Thoracic aorta (tissue), 2 donors: ENCODE data around the gene CEP89. TPM values are rescaled to one million over a fixed set of nuclear protein-coding genes. Genes with fewer than 3 reads are reported as not detected.

ENCODE experiments used
- ATAC-seq: fragments of 150-250 bp; one replicate; pipeline ENCODE4 v1.8.0; 2017; ENCODE audit warnings: low read depth; ENCODE audit not compliant: insufficient number of reproducible peaks, low FRiP score
- DNase-seq: peaks from one replicate; pipeline ENCODE4 v3.0.0-alpha.2; 2020; ENCODE audit warnings: low spot score
- H3K27ac ChIP-seq, 2 donors: fragments of 200-600 bp; sonication (generic); 1 replicate in 1 of 2; 2 replicates in 1 of 2; pipeline ENCODE4 v1.5.1; 2016; ENCODE audit warnings: mild to moderate bottlenecking in 2 of 2, moderate library complexity in 2 of 2
- H3K27me3 ChIP-seq: fragments of 200-600 bp; sonication (generic); replicated peaks from 2 replicates; pipeline ENCODE4 v1.6.0; 2016; ENCODE audit warnings: mild to moderate bottlenecking; ENCODE audit not compliant: insufficient read depth
- H3K36me3 ChIP-seq: fragments of 200-600 bp; sonication (generic); one replicate; pipeline ENCODE4 v1.5.1; 2016
- H3K4me1 ChIP-seq, 2 donors: fragments of 200-600 bp; sonication (generic); 1 replicate in 1 of 2; 2 replicates in 1 of 2; pipeline versions ENCODE4 v1.5.1 to v1.6.0; 2016; ENCODE audit warnings: low read depth in 2 of 2, mild to moderate bottlenecking in 1 of 2; ENCODE audit not compliant: control insufficient read depth in 1 of 2
- H3K4me3 ChIP-seq: fragments of 200-600 bp; sonication (generic); 2 replicates; pipeline ENCODE4 v1.5.1; 2016; ENCODE audit warnings: mild to moderate bottlenecking
- H3K9me3 ChIP-seq: fragments of 200-600 bp; sonication (generic); 2 replicates; pipeline ENCODE4 v1.5.1; 2016
- total RNA-seq, 2 donors: library from RNA; depleted of rRNA; stranded (reverse); fragments of >200 nt; gene quantifications; one replicate each; pipeline versions ENCODE4 v1.1.0 to v1.2.3, GENCODE V29; 2016
- TF ChIP-seq, protein P1 (sequence below): fragments of 200-600 bp; sonication (generic); IDR thresholded peaks from one replicate; pipeline ENCODE4 v1.5.1; 2019; ENCODE audit warnings: antibody characterized with exemption

The CEP89 gene
- total RNA-seq, 2 donors from 2014 or later: 20.5 to 26.1 TPM

DNA sequence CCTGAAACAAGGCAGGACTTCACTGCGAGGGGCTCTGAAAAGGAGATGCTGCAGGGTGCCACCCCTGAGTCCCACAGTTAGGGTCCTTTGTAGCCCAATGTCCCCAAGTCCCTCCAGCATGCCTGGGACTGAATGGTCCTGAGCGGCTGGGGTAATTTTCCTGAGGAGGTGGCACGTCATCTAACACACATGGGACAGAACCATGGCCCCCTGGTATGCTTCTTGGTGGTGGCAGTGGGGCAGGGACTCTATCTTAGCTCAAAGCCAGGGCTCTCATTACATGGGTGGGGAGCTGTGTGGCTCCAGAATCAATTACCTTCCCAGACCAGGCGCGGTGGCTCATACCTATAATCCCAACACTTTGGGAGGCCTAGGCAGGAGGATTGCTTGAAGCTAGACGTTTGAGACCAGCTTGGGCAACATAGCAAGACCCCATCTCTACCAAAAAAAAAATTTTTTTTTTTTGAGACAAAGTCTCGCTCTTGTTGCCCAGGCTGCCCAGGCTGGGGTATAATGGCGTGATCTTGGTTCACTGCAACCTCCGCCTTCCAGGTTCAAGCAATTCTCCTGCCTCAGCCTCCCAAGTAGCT lies 94.3 kb downstream of the CEP89 start:
- Histone ChIP-seq H3K4me3 (no peak overlapping the region), H3K27me3 (no peaks in the 10 kb centered on the region), H3K36me3 (peaks cover 17% of the 10 kb centered on the region), H3K9me3 (no peaks in the 10 kb centered on the region), H3K4me1 (no peaks in the 10 kb centered on the region), H3K27ac (no peak overlapping the region)
- ATAC-seq (no peak), DNase-seq (no peak)
- TF ChIP-seq, protein P1, sequence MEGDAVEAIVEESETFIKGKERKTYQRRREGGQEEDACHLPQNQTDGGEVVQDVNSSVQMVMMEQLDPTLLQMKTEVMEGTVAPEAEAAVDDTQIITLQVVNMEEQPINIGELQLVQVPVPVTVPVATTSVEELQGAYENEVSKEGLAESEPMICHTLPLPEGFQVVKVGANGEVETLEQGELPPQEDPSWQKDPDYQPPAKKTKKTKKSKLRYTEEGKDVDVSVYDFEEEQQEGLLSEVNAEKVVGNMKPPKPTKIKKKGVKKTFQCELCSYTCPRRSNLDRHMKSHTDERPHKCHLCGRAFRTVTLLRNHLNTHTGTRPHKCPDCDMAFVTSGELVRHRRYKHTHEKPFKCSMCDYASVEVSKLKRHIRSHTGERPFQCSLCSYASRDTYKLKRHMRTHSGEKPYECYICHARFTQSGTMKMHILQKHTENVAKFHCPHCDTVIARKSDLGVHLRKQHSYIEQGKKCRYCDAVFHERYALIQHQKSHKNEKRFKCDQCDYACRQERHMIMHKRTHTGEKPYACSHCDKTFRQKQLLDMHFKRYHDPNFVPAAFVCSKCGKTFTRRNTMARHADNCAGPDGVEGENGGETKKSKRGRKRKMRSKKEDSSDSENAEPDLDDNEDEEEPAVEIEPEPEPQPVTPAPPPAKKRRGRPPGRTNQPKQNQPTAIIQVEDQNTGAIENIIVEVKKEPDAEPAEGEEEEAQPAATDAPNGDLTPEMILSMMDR: no peak

DNA sequence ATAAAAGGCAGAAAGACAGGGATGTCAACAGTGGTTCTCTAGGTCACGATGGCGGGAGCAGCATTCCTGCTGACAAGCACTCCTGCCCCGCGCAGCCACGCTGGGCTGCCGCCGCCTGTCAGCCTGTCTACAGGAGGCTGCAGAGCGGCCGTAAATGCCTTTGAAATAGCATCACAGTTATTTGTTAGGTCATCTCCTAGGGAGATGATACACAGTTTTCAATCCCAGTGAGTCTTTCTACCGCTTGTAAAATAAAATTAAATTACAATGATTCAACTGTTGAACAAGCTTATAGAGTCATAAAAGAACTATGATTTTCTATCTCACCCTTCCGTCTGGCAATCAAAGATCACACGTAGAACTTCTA lies 94.9 kb downstream of the CEP89 start:
- TF ChIP-seq, protein P1: no peak
- no peaks in the 10 kb centered on the region for H3K27me3 ChIP-seq
- no peaks in the 10 kb centered on the region for H3K4me1 ChIP-seq
- H3K36me3 ChIP-seq: peaks cover 17% of the 10 kb centered on the region
- no peak overlapping the region for H3K4me3 ChIP-seq
- ATAC-seq (no peak), DNase-seq (no peak)
- no peak overlapping the region for H3K27ac ChIP-seq
- no peaks in the 10 kb centered on the region for H3K9me3 ChIP-seq

DNA sequence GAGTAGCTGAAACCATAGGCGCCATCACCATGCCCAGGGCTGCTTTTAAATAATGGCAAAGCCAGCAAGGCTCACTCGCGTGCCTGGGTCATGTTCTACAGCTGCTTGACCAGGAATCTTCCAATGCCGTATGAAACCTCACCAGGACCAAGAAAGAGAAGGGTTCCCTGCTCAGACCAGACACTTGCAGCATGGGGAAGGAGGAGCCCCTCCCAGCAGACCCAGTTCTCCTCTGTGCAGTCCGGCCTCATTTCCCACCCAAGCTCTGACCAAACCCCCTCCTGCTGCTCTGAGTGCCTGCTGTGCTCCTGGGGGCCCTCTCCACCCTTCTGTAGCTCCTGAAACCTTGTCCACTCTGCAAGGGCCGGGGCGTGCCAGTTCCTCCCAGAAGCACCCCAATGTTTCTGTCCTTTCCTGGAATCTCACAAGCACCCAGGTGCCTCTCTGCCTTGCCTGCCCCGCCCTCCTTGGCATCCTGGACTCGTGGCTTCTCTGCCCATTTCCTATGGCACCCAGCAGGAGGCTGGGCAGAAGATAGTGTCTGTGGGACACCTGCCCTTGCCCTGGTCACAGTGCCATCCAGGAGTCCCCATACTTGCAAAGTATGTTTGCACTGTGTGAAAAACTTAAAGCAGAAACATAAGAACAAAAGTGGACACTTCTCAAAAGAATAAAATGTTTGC lies 95.4 kb downstream of the CEP89 start:
- TF ChIP-seq, protein P1: no peak
- Histone ChIP-seq H3K4me1 (no peaks in the 10 kb centered on the region), H3K9me3 (no peaks in the 10 kb centered on the region), H3K27me3 (no peaks in the 10 kb centered on the region), H3K36me3 (peaks cover 17% of the 10 kb centered on the region), H3K27ac (no peak overlapping the region), H3K4me3 (no peak overlapping the region)
- ATAC-seq (no peak), DNase-seq (no peak)

DNA sequence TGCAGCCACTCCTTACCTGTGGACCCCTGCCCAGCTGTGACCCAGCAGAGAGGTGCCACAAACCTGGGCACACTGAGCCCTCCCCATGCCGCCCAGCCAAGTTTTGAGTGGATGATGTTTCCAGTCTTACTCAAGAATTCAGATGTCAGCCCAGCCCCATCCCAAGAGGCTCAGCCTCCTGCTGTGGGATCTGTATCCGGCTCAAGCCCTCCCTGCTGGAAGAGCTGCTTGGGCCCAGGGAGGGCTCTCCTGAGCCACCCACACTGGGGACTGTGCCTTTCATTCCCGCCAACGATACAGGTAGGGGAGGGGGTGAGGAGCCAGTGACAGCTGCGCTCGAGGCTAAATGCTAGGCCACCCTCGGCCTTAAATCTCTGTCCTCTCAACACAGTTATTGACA lies 96.3 kb downstream of the CEP89 start:
- ATAC-seq (no peak), DNase-seq (no peak)
- Histone ChIP-seq H3K27ac (no peak overlapping the region), H3K4me1 (no peaks in the 10 kb centered on the region), H3K27me3 (no peaks in the 10 kb centered on the region), H3K36me3 (peaks cover 17% of the 10 kb centered on the region), H3K9me3 (no peaks in the 10 kb centered on the region), H3K4me3 (no peak overlapping the region)
- TF ChIP-seq, protein P1: no peak

DNA sequence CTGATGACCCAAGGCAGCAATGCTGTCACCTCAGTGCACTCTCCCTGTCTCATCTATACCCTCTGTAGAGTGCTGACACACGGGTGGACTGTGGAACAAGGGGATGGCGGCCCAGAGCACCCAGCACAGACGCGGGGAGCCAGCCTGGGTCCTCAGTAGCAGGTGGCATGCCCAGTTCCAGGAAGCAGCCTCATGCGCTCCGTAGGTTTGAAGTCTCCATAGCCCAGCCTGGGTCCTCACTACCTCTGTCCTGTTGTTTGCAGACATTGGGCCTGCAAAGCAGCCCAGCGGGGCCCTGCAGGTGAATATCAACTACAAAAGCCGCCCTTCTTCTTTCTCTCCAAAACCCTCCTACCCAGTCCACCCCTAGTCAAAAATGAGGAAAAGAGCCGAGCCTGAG lies 97.2 kb downstream of the CEP89 start:
- no peak for ATAC-seq
- H3K4me1 ChIP-seq: no peaks in the 10 kb centered on the region
- DNase-seq: no peak
- no peak overlapping the region for H3K4me3 ChIP-seq
- H3K36me3 ChIP-seq: peaks cover 12% of the 10 kb centered on the region
- no peak overlapping the region for H3K27ac ChIP-seq
- no peaks in the 10 kb centered on the region for H3K9me3 ChIP-seq
- no peaks in the 10 kb centered on the region for H3K27me3 ChIP-seq
- TF ChIP-seq, protein P1: no peak
